OCI-LY7 (cell line): Measurements from ENCODE around the gene ADAMTS8.

Experiments
- EZH2phosphoT487 ChIP-seq: fragments of 200-600 bp; sonication (generic); IDR thresholded peaks from 2 replicates; pipeline ENCODE4 v1.6.1; 2018; ENCODE audit warnings: low read depth, borderline replicate concordance, mild to moderate bottlenecking, mixed run types, antibody characterized with exemption, low read length, moderate library complexity, mixed read lengths
- TF ChIP-seq, protein P1 (sequence below): fragments of 200-600 bp; sonication (generic); conservative IDR thresholded peaks from 2 replicates; pipeline ENCODE4 v1.5.1; 2014; ENCODE audit warnings: mild to moderate bottlenecking, antibody characterized with exemption, low read length, moderate library complexity, mixed read lengths

GRCh38 chr11:130409594-130410388 is 18.6 kb downstream of the ADAMTS8 start:
- TF ChIP-seq, protein P1, sequence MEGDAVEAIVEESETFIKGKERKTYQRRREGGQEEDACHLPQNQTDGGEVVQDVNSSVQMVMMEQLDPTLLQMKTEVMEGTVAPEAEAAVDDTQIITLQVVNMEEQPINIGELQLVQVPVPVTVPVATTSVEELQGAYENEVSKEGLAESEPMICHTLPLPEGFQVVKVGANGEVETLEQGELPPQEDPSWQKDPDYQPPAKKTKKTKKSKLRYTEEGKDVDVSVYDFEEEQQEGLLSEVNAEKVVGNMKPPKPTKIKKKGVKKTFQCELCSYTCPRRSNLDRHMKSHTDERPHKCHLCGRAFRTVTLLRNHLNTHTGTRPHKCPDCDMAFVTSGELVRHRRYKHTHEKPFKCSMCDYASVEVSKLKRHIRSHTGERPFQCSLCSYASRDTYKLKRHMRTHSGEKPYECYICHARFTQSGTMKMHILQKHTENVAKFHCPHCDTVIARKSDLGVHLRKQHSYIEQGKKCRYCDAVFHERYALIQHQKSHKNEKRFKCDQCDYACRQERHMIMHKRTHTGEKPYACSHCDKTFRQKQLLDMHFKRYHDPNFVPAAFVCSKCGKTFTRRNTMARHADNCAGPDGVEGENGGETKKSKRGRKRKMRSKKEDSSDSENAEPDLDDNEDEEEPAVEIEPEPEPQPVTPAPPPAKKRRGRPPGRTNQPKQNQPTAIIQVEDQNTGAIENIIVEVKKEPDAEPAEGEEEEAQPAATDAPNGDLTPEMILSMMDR: no peak
- no peak for TF ChIP-seq EZH2phosphoT487
